NB4 (cell line): ENCODE data around the gene MYO18A.

Experiments
- CTCF ChIP-seq: IDR thresholded peaks from one replicate; pipeline ENCODE4 v1.5.1; 2012; ENCODE audit warnings: low read depth, low read length
- POLR2A ChIP-seq: IDR thresholded peaks from 2 replicates; pipeline ENCODE4 v1.6.1; 2011; ENCODE audit warnings: mild to moderate bottlenecking; ENCODE audit not compliant: insufficient read length; ENCODE audit errors: extremely low read depth

DNA sequence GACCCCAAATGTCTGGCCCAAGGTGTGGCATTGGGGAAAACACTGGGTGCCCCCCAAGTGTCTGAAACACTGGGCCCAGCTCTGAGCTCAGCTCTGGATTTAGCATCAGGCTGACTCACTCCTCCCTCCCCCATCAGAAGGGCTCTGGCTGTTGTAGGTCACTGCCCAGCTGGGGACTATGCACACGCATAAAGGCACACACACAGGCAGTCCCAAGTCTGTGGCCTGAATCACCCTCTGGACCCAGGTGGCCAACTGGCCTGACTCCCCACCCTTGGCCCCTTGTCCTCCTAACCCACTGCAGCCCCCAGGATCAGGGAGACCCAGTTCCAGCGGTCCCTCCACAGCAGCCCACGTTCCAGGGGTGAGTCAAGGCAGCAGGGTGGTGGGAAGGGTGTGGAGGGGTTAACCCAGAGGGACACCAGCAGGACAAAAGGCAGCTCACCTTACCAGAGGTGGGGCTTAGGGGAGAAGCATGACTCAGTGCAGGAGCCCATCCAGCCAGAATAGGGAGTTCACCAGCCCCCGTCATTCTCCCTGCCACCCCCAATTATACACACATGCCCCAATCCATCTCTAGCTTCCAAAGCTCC lies 47.0 kb downstream of the MYO18A start:
- TF ChIP-seq CTCF (no peak), POLR2A (no peak)
